Measurements from ENCODE around the gene DSG3.

DNA sequence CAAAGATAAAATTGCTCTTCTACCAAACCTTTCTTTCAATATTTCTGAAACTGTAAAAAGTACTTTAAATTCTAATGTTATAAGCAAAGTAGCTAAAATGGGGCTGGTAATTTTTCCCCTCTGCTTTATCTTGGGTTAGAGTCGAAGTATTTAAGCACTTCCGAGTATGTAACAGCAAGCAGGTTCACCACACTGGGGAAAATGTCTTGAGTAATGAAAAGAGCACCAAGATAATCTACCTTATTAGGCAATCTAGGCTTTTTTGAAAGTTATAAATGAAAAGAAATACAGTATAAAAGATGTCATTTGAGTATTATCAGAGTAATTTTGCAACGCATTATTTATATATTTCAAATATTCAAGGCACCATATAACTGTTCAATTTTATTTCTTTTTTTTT, 687 bp upstream of the DSG3 start:
- TF ChIP-seq EZH2 (IDR thresholded peaks at IDR 0.05; ENCODE audit: low read length) (no peak), CTCF (optimal IDR thresholded peaks at IDR 0.05 in 1 of 3, IDR thresholded peaks at IDR 0.05 in 1 of 3, conservative IDR thresholded peaks at IDR 0.05 in 1 of 3; ENCODE audit: extremely low read depth in 1 of 3, insufficient read depth in 2 of 3, low read length in 3 of 3) (no peak)
